ENCODE data around the gene ACTR3C.
A peak's percentile ranks its signal among the peaks of the same experiment; 100 is the strongest.
"Not testable (repeated sequence)": the region's sequence is repeated elsewhere in the genome, so short reads cannot be mapped to it uniquely, and the experiment has no call there.

ACTR3C gene

GRCh38 chr7:150276132-150276695 is 47.1 kb downstream of the ACTR3C start:
- not testable (repeated sequence) for H3K79me2 ChIP-seq (ENCODE audit: control insufficient read depth, low read length); H3K4me1 ChIP-seq (ENCODE audit: control insufficient read depth, low read length); H3K9me2 ChIP-seq (replicated peaks; ENCODE audit: control insufficient read depth, low read length); H3F3A ChIP-seq (ENCODE audit: control insufficient read depth, insufficient read depth); H3K4me3 ChIP-seq (ENCODE audit: low read length); H3K27ac ChIP-seq (ENCODE audit: low read depth, low read length); H3K4me2 ChIP-seq (ENCODE audit: low read length); H4K20me1 ChIP-seq (ENCODE audit: control insufficient read depth, insufficient read depth, low read depth, low read length); H3K27me3 ChIP-seq (ENCODE audit: control insufficient read depth, low read length); H3K36me3 ChIP-seq (ENCODE audit: control insufficient read depth, low read length); H3K9me3 ChIP-seq (ENCODE audit: control insufficient read depth, insufficient read depth, low read length)
- TF ChIP-seq CTCF (IDR thresholded peaks at IDR 0.05; ENCODE audit: low read depth, low read length, poor library complexity, severe bottlenecking): peak; percentile 64

GRCh38 chr7:150271898-150272297 is 51.4 kb downstream of the ACTR3C start:
- not testable (repeated sequence) for H3K27ac ChIP-seq (ENCODE audit: low read depth, low read length); H3K4me2 ChIP-seq (ENCODE audit: low read length); H3K4me1 ChIP-seq (ENCODE audit: control insufficient read depth, low read length); H3K79me2 ChIP-seq (ENCODE audit: control insufficient read depth, low read length); H4K20me1 ChIP-seq (ENCODE audit: control insufficient read depth, insufficient read depth, low read depth, low read length); H3F3A ChIP-seq (ENCODE audit: control insufficient read depth, insufficient read depth); H3K27me3 ChIP-seq (ENCODE audit: control insufficient read depth, low read length); H3K4me3 ChIP-seq (ENCODE audit: low read length); H3K9me2 ChIP-seq (replicated peaks; ENCODE audit: control insufficient read depth, low read length); H3K36me3 ChIP-seq (ENCODE audit: control insufficient read depth, low read length); H3K9me3 ChIP-seq (ENCODE audit: control insufficient read depth, insufficient read depth, low read length)

- H3F3A ChIP-seq (ENCODE audit: control insufficient read depth, insufficient read depth); H4K20me1 ChIP-seq (ENCODE audit: control insufficient read depth, insufficient read depth, low read depth, low read length); H3K36me3 ChIP-seq (ENCODE audit: control insufficient read depth, low read length); H3K9me3 ChIP-seq (ENCODE audit: control insufficient read depth, insufficient read depth, low read length); H3K4me1 ChIP-seq (ENCODE audit: control insufficient read depth, low read length); H3K9me2 ChIP-seq (replicated peaks; ENCODE audit: control insufficient read depth, low read length); H3K79me2 ChIP-seq (ENCODE audit: control insufficient read depth, low read length); H3K4me2 ChIP-seq (ENCODE audit: low read length); H3K27me3 ChIP-seq (ENCODE audit: control insufficient read depth, low read length); H3K27ac ChIP-seq (ENCODE audit: low read depth, low read length); H3K4me3 ChIP-seq (ENCODE audit: low read length): not testable (repeated sequence)
Observed at GRCh38 chr7:150270101-150270824, 53.1 kb downstream of the ACTR3C start.

GRCh38 chr7:150268798-150269197 is 54.5 kb downstream of the ACTR3C start:
- H3K4me2 ChIP-seq (ENCODE audit: low read length); H3K9me3 ChIP-seq (ENCODE audit: control insufficient read depth, insufficient read depth, low read length); H3F3A ChIP-seq (ENCODE audit: control insufficient read depth, insufficient read depth); H3K36me3 ChIP-seq (ENCODE audit: control insufficient read depth, low read length); H3K79me2 ChIP-seq (ENCODE audit: control insufficient read depth, low read length); H4K20me1 ChIP-seq (ENCODE audit: control insufficient read depth, insufficient read depth, low read depth, low read length); H3K4me3 ChIP-seq (ENCODE audit: low read length); H3K27ac ChIP-seq (ENCODE audit: low read depth, low read length); H3K4me1 ChIP-seq (ENCODE audit: control insufficient read depth, low read length); H3K27me3 ChIP-seq (ENCODE audit: control insufficient read depth, low read length); H3K9me2 ChIP-seq (replicated peaks; ENCODE audit: control insufficient read depth, low read length): not testable (repeated sequence)

GRCh38 chr7:150268287-150268686 is 55.1 kb downstream of the ACTR3C start:
- H3K4me2 ChIP-seq (ENCODE audit: low read length); H3K27ac ChIP-seq (ENCODE audit: low read depth, low read length); H3K9me2 ChIP-seq (replicated peaks; ENCODE audit: control insufficient read depth, low read length); H3K27me3 ChIP-seq (ENCODE audit: control insufficient read depth, low read length); H4K20me1 ChIP-seq (ENCODE audit: control insufficient read depth, insufficient read depth, low read depth, low read length); H3K9me3 ChIP-seq (ENCODE audit: control insufficient read depth, insufficient read depth, low read length); H3K4me1 ChIP-seq (ENCODE audit: control insufficient read depth, low read length); H3F3A ChIP-seq (ENCODE audit: control insufficient read depth, insufficient read depth); H3K4me3 ChIP-seq (ENCODE audit: low read length); H3K36me3 ChIP-seq (ENCODE audit: control insufficient read depth, low read length); H3K79me2 ChIP-seq (ENCODE audit: control insufficient read depth, low read length): not testable (repeated sequence)

GRCh38 chr7:150266953-150267665 is 56.2 kb downstream of the ACTR3C start:
- H3K79me2 ChIP-seq (ENCODE audit: control insufficient read depth, low read length); H3K9me2 ChIP-seq (replicated peaks; ENCODE audit: control insufficient read depth, low read length); H3K4me2 ChIP-seq (ENCODE audit: low read length); H3K27me3 ChIP-seq (ENCODE audit: control insufficient read depth, low read length); H4K20me1 ChIP-seq (ENCODE audit: control insufficient read depth, insufficient read depth, low read depth, low read length); H3K9me3 ChIP-seq (ENCODE audit: control insufficient read depth, insufficient read depth, low read length); H3K4me1 ChIP-seq (ENCODE audit: control insufficient read depth, low read length); H3K27ac ChIP-seq (ENCODE audit: low read depth, low read length); H3K36me3 ChIP-seq (ENCODE audit: control insufficient read depth, low read length); H3K4me3 ChIP-seq (ENCODE audit: low read length); H3F3A ChIP-seq (ENCODE audit: control insufficient read depth, insufficient read depth): not testable (repeated sequence)

GRCh38 chr7:150262656-150263055 is 60.7 kb downstream of the ACTR3C start:
- not testable (repeated sequence) for H3K4me2 ChIP-seq (ENCODE audit: low read length); H4K20me1 ChIP-seq (ENCODE audit: control insufficient read depth, insufficient read depth, low read depth, low read length); H3K4me1 ChIP-seq (ENCODE audit: control insufficient read depth, low read length); H3K9me3 ChIP-seq (ENCODE audit: control insufficient read depth, insufficient read depth, low read length); H3K4me3 ChIP-seq (ENCODE audit: low read length); H3K9me2 ChIP-seq (replicated peaks; ENCODE audit: control insufficient read depth, low read length); H3K36me3 ChIP-seq (ENCODE audit: control insufficient read depth, low read length); H3K27me3 ChIP-seq (ENCODE audit: control insufficient read depth, low read length); H3F3A ChIP-seq (ENCODE audit: control insufficient read depth, insufficient read depth); H3K27ac ChIP-seq (ENCODE audit: low read depth, low read length); H3K79me2 ChIP-seq (ENCODE audit: control insufficient read depth, low read length)

Measured in DOHH2 (cell line).